Sciatic nerve (tissue), 2 donors: ENCODE data around the gene GALNT2. TPM values are rescaled to one million over a fixed set of nuclear protein-coding genes. Genes with fewer than 3 reads are reported as not detected.

ENCODE experiments used
- ATAC-seq: fragments of 200-7000 bp; cut with Tn5 transposase; one replicate; pipeline ENCODE4 v1.9.1; 2020; ENCODE audit warnings: mild to moderate bottlenecking, moderate library complexity
- DNase-seq: peaks from one replicate; pipeline ENCODE4 v3.0.0-alpha.2; 2020; ENCODE audit warnings: low spot score
- intact Hi-C: fragments of 100-400 bp; cut with DNase I; formaldehyde crosslinking; loops from one replicate; pipeline ENCODE4 v1.14.2; 2022
- total RNA-seq: library from RNA; stranded (reverse); fragmentation: NEBNext Ultra II Directional; extraction: Animal tissue kit (Norgen Biotek cat#: 25700); gene quantifications from one replicate; pipeline ENCODE4 v1.2.1, GENCODE V29; 2021
- donor health status: DM: no; HTN: no; CAD: no.
- donor health status: DM: no; HTN: no; CAD: no.

Gene GALNT2
- total RNA-seq, 1 donor from 2014 or later, result 67.3 TPM

DNA sequence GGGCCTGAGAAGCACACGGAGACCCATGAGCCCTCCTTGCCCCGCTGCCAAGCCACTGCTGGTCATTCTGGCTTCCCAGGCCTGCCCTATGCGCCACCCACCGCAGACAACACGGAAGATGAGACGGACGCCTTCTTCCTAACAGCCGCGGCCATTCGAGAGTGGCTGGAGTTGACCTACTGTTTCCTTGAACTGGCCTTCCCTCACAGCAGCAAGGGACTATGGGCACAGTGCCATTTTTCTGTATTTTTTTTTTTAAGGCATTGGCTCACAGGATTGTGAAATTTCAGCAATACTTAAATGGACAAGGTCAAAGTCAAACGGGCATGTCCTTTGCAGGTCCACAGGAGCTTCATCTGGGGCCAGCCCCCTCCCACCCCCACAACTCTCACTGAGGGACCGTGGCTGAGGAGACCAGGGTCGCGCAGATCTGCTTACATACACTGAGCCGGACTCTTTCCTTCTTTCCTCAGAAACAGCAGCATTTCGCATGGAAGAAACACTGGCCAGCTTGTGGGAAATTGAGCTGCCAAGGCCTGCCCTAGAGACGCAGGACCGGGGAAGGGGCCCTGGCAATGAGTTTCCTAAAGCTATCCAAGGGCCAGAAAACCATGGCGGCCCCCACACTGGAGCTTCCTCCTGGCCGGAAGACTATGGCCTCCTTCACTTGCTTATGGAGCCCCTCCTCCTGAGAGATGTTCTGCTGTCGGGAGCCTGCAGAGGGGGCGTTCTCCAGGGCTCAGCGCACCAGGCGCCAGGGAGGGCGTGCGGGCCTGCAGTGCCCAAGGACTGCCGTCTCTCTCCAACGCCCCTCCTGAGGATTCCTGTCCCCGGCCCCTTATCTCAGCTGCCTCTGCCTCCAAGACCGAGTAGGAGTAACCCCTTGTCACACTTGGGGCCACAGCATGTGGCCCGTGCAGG is 260.2 kb downstream of the GALNT2 start:
- intact Hi-C loops, result no loop called here
- no peak for DNase-seq
- ATAC-seq, result peak; percentile 83

DNA sequence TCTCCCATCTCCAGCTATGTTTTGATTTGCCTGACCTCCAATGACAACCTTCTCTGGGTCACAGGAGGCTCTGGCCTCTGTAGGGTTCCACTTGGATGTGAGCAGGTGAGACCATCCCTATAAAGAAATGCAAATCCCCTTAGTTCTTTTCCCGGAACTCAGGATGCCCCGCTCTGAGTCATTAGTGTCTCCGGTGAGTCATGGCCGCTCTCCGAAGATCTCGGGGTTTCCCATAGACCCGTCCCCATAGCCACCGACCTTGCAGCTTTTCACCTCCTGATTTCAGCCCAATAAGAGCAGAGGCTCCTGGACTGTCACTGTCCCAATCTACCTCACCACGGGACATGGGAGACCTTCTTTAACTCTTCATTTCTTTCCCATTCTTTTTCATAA is 260.9 kb downstream of the GALNT2 start:
- ATAC-seq, result no peak
- intact Hi-C loops, result no loop called here
- DNase-seq, result no peak

DNA sequence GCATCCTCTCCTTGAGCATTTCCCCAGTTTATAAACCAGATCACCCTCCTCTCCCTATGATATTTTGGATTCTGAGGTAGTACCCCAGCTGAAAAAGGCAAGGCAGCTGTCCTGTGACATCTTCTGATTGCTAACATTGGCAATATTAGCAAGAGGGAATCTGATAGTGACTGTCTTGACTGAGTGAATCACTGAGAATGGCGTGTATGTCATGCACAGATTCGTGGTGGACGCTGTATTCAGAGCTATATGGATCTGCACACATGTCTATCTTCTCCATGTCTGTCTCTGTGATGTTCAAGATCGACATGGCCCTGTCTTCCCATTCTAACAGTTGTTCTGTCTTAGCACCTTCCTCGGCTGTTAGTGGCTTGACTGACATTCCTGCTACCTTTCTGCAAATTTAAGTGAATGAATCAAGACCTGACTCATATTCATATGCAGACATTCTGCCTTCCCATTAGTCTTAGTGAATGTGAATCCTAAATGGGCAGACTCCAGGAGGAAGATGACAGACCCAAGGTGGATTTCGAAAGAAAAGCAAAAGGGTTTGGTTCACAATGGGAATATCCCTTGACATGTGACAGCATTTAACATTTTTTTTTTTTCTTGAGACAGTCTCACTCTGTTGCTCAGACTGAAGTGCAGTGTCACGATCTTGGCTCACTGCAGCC is 261.4 kb downstream of the GALNT2 start:
- ATAC-seq, result no peak
- DNase-seq, result no peak
- intact Hi-C loops, result no loop called here

DNA sequence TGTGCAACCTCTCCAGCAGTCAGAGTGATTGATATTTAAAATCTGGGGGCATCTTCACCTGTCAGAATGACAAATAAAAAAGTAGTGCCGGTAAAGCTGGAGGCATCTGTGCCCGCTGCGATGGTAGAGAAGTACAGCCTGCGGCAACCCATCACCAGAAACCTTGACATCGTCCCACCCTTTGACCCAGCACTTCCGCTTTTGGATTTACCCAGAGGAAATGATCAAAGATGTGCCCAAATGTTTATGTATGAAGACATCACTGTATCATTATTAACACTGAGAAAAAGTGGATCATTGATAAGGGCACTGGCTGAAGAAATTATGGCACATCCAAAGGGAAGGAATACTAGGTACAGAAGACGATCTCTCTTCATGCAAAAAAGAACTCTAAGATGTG is 263.1 kb downstream of the GALNT2 start:
- DNase-seq, result no peak
- ATAC-seq, result no peak
- intact Hi-C loops, result no loop called here
